Effector memory CD4-positive, alpha-beta T cell (primary cell): Measurements from ENCODE around the gene PDE4D.

Experiments
- DNase-seq, 3 donors: peaks; one replicate each; pipeline ENCODE4 v3.0.0-alpha.2; 2020
- H3K27ac ChIP-seq: 2 replicates; pipeline ENCODE4 v1.7.0; 2013; ENCODE audit warnings: mild to moderate bottlenecking, low read length, moderate library complexity; ENCODE audit not compliant: insufficient read depth, poor library complexity, severe bottlenecking
- H3K27me3 ChIP-seq: replicated peaks from 2 replicates; pipeline ENCODE4 v1.7.0; 2013; ENCODE audit warnings: mild to moderate bottlenecking, low read length; ENCODE audit not compliant: insufficient read depth, control insufficient read depth, poor library complexity, severe bottlenecking
- H3K36me3 ChIP-seq: 2 replicates; pipeline ENCODE4 v1.7.0; 2013; ENCODE audit warnings: mild to moderate bottlenecking, low read length, moderate library complexity; ENCODE audit not compliant: control insufficient read depth, insufficient read depth
- H3K4me1 ChIP-seq: 2 replicates; pipeline ENCODE4 v1.7.0; 2013; ENCODE audit warnings: low read length, mild to moderate bottlenecking; ENCODE audit not compliant: control insufficient read depth, insufficient read depth, poor library complexity, severe bottlenecking
- H3K4me3 ChIP-seq: 2 replicates; pipeline ENCODE4 v1.7.0; 2013; ENCODE audit warnings: low read length, low read depth, mild to moderate bottlenecking; ENCODE audit not compliant: insufficient read depth, poor library complexity, severe bottlenecking
- H3K9me3 ChIP-seq: 2 replicates; pipeline ENCODE4 v1.7.0; 2013; ENCODE audit warnings: mild to moderate bottlenecking, low read length, moderate library complexity; ENCODE audit not compliant: control insufficient read depth

PDE4D gene

DNA sequence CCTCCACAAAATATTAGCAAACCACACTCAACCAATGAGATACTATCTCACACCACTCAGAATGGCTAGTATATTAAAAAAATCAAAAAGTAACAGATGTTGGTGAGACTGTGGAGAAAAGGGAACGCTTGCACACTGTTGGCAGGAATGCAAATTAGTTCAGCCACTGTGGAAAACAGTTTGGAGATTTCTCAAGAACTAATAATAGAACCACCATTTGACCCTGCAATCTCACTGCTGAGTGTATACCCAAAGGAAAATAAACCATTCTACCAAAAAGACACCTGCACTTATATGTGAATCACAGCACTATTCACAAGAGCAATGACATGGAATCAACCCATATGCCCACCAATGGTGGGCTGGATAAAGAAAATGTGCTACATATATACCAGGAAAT lies 393.5 kb downstream of the PDE4D start:
- H3K4me1 ChIP-seq, result no peaks in the 10 kb centered on the region
- H3K27me3 ChIP-seq, result no peaks in the 10 kb centered on the region
- H3K9me3 ChIP-seq, result no peaks in the 10 kb centered on the region
- DNase-seq, result no peak
- H3K36me3 ChIP-seq, result no peaks in the 10 kb centered on the region
- no peak overlapping the region for H3K4me3 ChIP-seq
- no peak overlapping the region for H3K27ac ChIP-seq

DNA sequence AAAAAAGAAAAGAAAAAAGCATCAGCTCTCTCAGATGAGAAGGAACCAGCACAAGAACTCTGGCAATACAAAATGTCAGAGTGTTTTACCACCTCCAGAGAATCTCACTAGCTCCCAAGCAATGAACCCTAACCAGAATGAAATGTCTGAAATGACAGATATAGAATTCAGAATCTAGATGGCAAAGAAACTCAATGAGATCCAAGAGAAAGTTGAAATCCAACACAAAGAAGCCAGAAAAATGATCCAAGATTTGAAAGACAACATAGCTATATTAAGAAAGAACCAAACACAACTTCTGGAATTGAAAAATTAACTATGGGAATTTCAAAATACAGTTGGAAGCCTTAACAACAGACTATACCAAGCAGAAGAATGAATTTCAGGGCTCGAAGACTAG lies 396.3 kb downstream of the PDE4D start:
- H3K9me3 ChIP-seq, result no peaks in the 10 kb centered on the region
- no peaks in the 10 kb centered on the region for H3K36me3 ChIP-seq
- H3K27me3 ChIP-seq, result no peaks in the 10 kb centered on the region
- DNase-seq, result no peak
- H3K27ac ChIP-seq, result no peak overlapping the region
- H3K4me1 ChIP-seq, result no peaks in the 10 kb centered on the region
- no peak overlapping the region for H3K4me3 ChIP-seq

DNA sequence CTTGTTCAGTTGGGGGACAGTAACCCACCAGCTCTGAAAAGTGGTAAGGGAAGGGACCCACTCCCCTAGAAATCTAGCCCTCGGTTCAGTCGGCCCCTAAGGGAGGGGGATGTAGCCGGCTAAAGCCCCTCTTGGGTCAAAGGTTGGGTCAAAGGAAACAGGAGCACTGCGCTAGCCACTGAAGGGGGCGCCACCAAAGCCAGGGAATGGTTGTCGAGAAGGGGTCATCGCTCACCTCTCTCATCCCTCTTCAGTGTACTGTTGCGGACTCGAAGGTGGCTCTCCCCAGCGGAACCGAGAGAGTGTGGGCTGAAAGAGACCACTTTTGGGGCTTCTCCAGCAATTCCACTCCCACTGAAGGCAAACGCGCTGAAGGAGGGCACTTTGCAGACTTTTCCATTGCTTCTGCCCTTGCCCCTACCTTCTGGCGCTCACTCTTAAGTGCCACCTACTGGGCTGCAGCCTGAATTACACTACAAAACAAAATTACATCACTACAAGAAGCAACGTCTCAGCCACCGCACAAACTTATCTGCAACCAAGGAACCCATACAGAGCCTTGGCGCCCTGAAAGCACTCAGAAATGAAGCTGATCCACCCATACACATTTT lies 396.9 kb downstream of the PDE4D start:
- no peak for DNase-seq
- Histone ChIP-seq H3K9me3 (no peaks in the 10 kb centered on the region), H3K36me3 (no peaks in the 10 kb centered on the region), H3K4me1 (no peaks in the 10 kb centered on the region), H3K27ac (no peak overlapping the region), H3K4me3 (no peak overlapping the region), H3K27me3 (no peaks in the 10 kb centered on the region)

DNA sequence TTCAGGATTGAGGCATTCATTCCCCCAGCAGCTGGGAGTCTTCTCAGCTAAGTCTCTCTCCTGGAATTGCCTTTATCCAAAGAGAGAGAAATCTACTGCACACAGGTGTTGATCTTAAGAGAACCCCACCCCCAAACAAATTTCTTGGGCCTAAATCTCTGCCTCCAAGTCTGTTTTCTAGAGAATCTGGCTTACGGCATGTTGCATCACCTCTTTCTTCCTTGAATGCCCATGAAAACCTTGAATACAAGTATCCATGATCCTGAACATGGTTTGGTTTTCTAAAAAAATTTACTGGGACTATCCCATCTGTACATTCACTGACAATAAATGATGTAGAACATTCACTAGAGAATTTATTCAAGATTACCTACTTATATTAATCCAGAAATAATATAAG lies 401.6 kb downstream of the PDE4D start:
- no peaks in the 10 kb centered on the region for H3K36me3 ChIP-seq
- no peak for DNase-seq
- H3K9me3 ChIP-seq, result no peaks in the 10 kb centered on the region
- H3K27me3 ChIP-seq, result no peaks in the 10 kb centered on the region
- no peaks in the 10 kb centered on the region for H3K4me1 ChIP-seq
- no peak overlapping the region for H3K27ac ChIP-seq
- no peak overlapping the region for H3K4me3 ChIP-seq

DNA sequence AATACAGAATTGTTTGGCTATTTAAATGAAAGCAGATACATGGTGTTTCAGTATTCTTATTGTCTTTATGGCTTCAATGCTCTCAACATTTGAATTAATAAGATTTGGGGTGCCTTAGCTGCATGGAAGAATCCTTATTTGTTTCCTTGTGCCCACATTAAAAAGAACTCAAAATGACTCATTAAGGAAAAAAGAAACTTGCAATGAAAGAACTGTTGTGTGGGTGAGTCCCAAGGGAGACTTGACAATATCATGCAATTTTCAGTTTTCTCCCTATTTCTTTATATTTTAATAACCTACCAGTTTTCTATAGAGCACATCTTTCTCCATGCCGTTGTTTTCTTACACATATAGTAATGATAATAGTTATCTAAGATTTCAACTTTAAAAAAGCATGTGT lies 404.0 kb downstream of the PDE4D start:
- Histone ChIP-seq H3K27ac (no peak overlapping the region), H3K36me3 (no peaks in the 10 kb centered on the region), H3K4me3 (no peak overlapping the region), H3K4me1 (no peaks in the 10 kb centered on the region), H3K27me3 (no peaks in the 10 kb centered on the region), H3K9me3 (no peaks in the 10 kb centered on the region)
- no peak for DNase-seq

DNA sequence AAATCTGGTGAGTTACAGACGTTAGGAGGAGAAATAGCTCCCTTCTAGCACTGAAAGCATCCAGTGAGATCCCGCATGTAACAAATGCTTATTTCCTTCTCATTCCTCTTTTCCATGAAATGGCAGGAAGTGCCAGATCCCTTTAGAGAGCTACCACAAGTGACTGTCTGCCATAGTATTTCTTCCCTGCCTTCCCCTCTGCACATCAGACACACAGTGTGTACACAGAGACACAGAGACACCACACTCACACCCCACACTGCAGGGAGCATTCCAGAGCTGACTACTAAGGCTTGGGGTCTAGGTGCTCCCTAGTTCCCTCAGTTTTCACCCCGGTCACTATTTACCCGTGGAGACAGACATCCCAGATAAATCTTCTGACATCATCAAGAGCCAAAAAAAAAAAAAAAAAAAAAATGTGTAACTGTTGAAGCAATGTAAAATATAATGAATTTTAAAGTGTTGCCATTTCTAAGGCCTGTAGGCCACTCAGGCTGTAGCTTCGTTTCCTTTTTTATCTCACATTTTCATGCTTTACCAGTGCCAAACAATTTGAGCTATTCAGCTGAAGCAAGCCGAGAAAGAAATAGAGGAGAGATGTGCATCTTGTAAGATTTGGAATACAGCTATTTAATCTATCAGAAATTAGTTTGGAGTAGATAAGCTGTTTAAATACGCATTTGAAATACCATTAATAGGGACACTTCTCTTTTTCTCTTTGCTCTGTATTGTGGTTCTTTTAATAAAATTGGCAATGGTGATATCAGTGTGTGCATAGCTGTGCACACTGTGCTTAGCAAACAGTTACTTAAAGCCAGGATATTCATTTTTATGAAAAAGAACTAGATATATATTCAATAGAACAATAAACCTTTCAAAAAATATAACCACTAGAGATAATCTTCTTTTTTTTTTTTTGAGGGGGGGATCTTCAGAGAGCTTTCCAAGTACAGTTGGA lies 405.5 kb downstream of the PDE4D start:
- no peak overlapping the region for H3K27ac ChIP-seq
- no peak overlapping the region for H3K4me3 ChIP-seq

DNA sequence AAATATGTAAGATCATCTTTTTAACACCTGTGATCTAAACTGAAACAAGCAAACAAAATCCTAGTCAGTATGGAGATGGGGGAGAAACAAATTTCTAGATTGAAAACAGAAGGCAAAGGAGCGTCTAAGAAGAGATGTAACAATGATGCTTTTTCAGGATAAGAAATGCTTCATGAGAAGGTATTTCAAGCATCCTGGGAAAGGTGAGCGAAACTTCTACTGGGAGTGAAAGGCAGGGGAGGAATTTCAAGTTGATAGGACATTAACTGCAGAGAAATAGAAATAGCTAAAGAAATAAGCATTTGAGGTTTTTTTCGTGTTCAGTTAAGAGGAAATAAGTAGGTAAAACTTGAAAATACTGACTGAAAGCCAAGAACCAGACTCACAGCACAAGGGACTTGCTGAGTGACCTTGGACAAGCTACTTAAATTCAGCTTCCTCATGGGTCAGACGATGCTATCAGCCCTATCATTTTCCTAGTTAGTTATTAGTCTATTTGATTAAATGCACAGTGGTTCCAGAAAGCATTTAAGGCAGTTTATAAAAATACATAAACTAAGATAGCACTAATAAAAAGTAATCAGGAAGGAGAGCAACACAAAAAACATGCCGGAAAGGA lies 406.3 kb downstream of the PDE4D start:
- Histone ChIP-seq H3K27ac (no peak overlapping the region), H3K36me3 (no peaks in the 10 kb centered on the region), H3K27me3 (no peaks in the 10 kb centered on the region), H3K9me3 (no peaks in the 10 kb centered on the region), H3K4me3 (no peak overlapping the region), H3K4me1 (no peaks in the 10 kb centered on the region)
- no peak for DNase-seq

More for the DNA sequence above, 405.5 kb downstream of the PDE4D start:
- no peak for DNase-seq
- H3K27me3 ChIP-seq, result no peaks in the 10 kb centered on the region
- H3K4me1 ChIP-seq, result no peaks in the 10 kb centered on the region
- H3K9me3 ChIP-seq, result no peaks in the 10 kb centered on the region
- no peaks in the 10 kb centered on the region for H3K36me3 ChIP-seq

DNA sequence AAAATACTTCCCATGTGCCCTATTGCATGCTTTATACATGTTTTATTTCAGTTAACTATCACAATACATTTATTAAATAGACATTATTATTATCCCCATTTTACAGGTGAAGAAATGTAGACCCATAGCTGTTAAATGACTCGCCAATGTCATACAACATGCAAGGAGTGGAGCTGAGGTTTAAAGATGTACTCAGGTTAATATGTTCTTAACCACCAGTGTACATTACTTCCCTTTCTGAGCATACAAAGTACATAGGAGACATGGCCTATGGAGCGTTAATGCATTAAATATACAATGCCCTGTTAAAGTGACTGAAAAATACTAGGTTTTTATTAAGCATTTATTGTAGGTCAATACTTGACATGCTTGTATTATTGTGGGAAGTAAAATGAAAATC lies 407.0 kb downstream of the PDE4D start:
- Histone ChIP-seq H3K27me3 (no peaks in the 10 kb centered on the region), H3K36me3 (no peaks in the 10 kb centered on the region), H3K4me1 (no peaks in the 10 kb centered on the region), H3K9me3 (no peaks in the 10 kb centered on the region), H3K27ac (no peak overlapping the region), H3K4me3 (no peak overlapping the region)
- DNase-seq, result no peak

DNA sequence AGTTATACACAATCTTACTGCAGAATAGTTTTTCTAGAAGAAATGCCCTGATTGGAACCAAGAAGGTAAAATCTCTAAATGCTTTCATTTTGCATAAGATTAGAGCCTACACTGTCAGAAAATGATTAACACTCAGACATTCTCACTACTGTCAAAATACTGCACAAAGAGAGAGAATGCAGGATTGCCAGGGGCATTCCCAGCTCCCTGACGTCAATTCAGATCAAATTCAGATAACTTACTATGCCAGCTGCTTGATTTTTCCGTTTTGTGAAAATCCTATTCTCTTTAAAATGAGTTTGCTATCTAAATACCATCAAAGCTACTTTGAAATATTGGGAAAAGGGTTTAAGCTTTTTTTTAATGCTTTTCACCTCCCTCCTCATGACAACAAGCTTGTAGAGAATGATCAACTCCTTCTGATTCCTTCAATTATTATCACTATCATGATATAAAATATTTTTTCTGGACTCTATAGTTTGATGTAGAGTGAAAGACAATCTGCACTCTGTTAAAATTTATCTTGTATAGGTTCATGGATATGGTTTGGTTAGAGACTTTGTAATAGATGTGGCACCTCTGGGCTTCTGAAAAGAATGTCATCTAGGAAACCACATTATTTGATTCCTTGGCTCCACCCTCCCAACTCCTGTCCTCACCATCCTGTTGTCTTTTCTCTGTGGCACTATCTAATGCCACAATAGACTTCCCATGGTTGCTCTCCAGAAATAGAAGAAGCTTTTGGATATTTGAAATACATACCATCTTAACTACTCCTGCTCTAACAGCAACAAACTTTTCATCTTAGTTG lies 407.7 kb downstream of the PDE4D start:
- Histone ChIP-seq H3K27me3 (no peaks in the 10 kb centered on the region), H3K36me3 (no peaks in the 10 kb centered on the region), H3K4me3 (no peak overlapping the region), H3K27ac (no peak overlapping the region), H3K9me3 (no peaks in the 10 kb centered on the region), H3K4me1 (no peaks in the 10 kb centered on the region)
- no peak for DNase-seq
